ENCODE results near the gene KIF5B.

Gene KIF5B

DNA sequence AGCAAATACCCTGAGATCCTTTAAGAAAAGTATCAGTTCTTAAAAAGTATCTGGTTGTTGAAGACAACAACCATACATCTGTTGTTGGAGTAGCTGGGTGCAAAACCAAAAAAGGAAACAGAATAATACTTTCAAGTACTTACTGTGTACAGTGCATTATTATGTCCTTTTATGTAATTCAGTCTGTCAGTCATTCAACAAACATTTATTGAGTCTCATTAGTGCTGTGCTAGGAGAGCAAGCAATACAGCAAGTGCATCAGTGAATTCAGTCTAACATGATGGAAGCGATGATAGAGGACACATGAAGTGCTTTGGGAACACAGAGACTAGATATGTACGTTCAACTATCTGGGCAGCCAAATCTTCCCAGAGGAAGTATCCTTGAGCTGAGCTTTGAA is 37.4 kb upstream of the KIF5B start:
- no peak overlapping the region for H3K27ac ChIP-seq (ENCODE audit: low read depth, low read length, poor library complexity, severe bottlenecking)
- no peaks in the 10 kb centered on the region for H4K20me1 ChIP-seq (ENCODE audit: insufficient read depth, low read length)
- no peaks in the 10 kb centered on the region for H3F3A ChIP-seq (ENCODE audit: insufficient read depth, low read length)
- no peaks in the 10 kb centered on the region for H3K4me1 ChIP-seq (ENCODE audit: insufficient read depth, low read length, severe bottlenecking)
- no peak overlapping the region for H2AFZ ChIP-seq (ENCODE audit: low read length)
- TF ChIP-seq EZH2 (IDR thresholded peaks at IDR 0.05; ENCODE audit: borderline replicate concordance, low read length): no peak
- TF ChIP-seq, protein P1, sequence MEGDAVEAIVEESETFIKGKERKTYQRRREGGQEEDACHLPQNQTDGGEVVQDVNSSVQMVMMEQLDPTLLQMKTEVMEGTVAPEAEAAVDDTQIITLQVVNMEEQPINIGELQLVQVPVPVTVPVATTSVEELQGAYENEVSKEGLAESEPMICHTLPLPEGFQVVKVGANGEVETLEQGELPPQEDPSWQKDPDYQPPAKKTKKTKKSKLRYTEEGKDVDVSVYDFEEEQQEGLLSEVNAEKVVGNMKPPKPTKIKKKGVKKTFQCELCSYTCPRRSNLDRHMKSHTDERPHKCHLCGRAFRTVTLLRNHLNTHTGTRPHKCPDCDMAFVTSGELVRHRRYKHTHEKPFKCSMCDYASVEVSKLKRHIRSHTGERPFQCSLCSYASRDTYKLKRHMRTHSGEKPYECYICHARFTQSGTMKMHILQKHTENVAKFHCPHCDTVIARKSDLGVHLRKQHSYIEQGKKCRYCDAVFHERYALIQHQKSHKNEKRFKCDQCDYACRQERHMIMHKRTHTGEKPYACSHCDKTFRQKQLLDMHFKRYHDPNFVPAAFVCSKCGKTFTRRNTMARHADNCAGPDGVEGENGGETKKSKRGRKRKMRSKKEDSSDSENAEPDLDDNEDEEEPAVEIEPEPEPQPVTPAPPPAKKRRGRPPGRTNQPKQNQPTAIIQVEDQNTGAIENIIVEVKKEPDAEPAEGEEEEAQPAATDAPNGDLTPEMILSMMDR (IDR thresholded peaks at IDR 0.05; ENCODE audit: low read length): no peak
- H3K9ac ChIP-seq (ENCODE audit: low read length): no peak overlapping the region
- no peak overlapping the region for H3K4me3 ChIP-seq (ENCODE audit: low read depth, low read length, poor library complexity, severe bottlenecking)
- H3K79me2 ChIP-seq (ENCODE audit: insufficient read depth, low read length): no peaks in the 10 kb centered on the region
- H3K9me2 ChIP-seq (ENCODE audit: low read depth, low read length): no peaks in the 10 kb centered on the region
- H3K9me3 ChIP-seq (ENCODE audit: low read length): no peaks in the 10 kb centered on the region
- no peaks in the 10 kb centered on the region for H3K27me3 ChIP-seq (ENCODE audit: insufficient read depth, low read length)
- H3K36me3 ChIP-seq (ENCODE audit: insufficient read depth, low read length): no peaks in the 10 kb centered on the region
- H3K4me2 ChIP-seq (ENCODE audit: low read length): no peak overlapping the region

DNA sequence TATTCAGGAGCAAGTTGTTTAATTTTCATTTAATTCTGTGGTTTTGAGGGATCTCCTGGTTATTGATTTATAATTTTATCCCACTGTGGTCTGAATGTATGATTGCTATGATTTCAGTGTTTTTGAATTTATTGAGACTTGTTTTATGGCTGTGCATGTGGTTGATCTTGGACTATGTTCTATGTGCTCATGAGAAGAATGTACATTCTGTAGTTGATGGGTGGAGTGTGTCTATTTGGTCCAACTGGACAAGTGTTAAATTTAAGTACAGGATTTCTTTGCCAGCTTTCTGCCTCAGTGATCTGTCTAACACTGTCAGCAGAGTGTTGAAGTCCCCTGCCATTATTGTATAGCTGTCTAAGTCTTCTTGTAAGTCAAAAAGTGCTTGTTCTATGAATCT is 34.8 kb upstream of the KIF5B start:
- no peak overlapping the region for H2AFZ ChIP-seq (ENCODE audit: low read length)
- no peaks in the 10 kb centered on the region for H3K27me3 ChIP-seq (ENCODE audit: insufficient read depth, low read length)
- H3K9me2 ChIP-seq (ENCODE audit: low read depth, low read length): no peaks in the 10 kb centered on the region
- no peaks in the 10 kb centered on the region for H3K79me2 ChIP-seq (ENCODE audit: insufficient read depth, low read length)
- no peak overlapping the region for H3K27ac ChIP-seq (ENCODE audit: low read depth, low read length, poor library complexity, severe bottlenecking)
- H3K9ac ChIP-seq (ENCODE audit: low read length): no peak overlapping the region
- H3K4me2 ChIP-seq (ENCODE audit: low read length): no peak overlapping the region
- no peak for TF ChIP-seq EZH2 (IDR thresholded peaks at IDR 0.05; ENCODE audit: borderline replicate concordance, low read length)
- TF ChIP-seq, protein P1 (IDR thresholded peaks at IDR 0.05; ENCODE audit: low read length): no peak
- no peaks in the 10 kb centered on the region for H3F3A ChIP-seq (ENCODE audit: insufficient read depth, low read length)
- H3K36me3 ChIP-seq (ENCODE audit: insufficient read depth, low read length): no peaks in the 10 kb centered on the region
- no peaks in the 10 kb centered on the region for H3K4me1 ChIP-seq (ENCODE audit: insufficient read depth, low read length, severe bottlenecking)
- H3K9me3 ChIP-seq (ENCODE audit: low read length): no peaks in the 10 kb centered on the region
- no peak overlapping the region for H3K4me3 ChIP-seq (ENCODE audit: low read depth, low read length, poor library complexity, severe bottlenecking)
- H4K20me1 ChIP-seq (ENCODE audit: insufficient read depth, low read length): no peaks in the 10 kb centered on the region

DNA sequence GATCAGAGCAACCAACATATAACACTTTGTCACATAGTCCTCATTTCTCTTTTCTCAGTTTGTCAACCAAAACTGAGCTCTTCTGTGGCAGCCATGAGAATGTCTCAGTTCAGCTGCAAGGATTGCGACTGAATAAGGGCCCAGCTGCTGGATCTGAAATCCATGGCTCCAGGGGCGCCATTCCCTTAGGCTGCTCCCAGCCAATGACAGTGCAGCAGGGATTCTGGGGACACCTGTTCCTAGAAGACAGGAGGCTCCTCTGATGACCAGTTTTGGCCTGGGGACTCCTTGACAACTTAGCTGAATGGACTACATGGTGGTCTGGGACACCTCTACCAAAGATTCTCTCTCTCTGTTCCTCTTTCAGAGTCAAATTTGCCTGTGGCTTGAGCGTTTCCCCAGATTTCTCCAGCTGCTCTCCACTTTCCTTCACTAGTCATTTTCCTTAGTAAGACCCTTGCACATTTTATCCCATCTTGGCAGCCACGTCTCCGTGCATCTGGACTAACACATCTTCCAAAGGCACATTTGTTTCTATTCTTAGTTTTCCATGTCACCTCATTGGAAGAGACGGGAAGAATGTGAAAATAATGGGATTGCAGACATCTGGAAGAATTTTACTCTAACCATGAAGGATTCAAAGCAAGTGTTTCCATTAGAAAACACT is 28.1 kb upstream of the KIF5B start:
- TF ChIP-seq, protein P1 (IDR thresholded peaks at IDR 0.05; ENCODE audit: low read length): no peak
- no peak for TF ChIP-seq EZH2 (IDR thresholded peaks at IDR 0.05; ENCODE audit: borderline replicate concordance, low read length)
- no peaks in the 10 kb centered on the region for H3K4me1 ChIP-seq (ENCODE audit: insufficient read depth, low read length, severe bottlenecking)
- no peak overlapping the region for H2AFZ ChIP-seq (ENCODE audit: low read length)
- no peaks in the 10 kb centered on the region for H4K20me1 ChIP-seq (ENCODE audit: insufficient read depth, low read length)
- no peaks in the 10 kb centered on the region for H3K9me2 ChIP-seq (ENCODE audit: low read depth, low read length)
- no peaks in the 10 kb centered on the region for H3K36me3 ChIP-seq (ENCODE audit: insufficient read depth, low read length)
- H3K79me2 ChIP-seq (ENCODE audit: insufficient read depth, low read length): no peaks in the 10 kb centered on the region
- H3K9ac ChIP-seq (ENCODE audit: low read length): no peak overlapping the region
- no peaks in the 10 kb centered on the region for H3K27me3 ChIP-seq (ENCODE audit: insufficient read depth, low read length)
- no peak overlapping the region for H3K27ac ChIP-seq (ENCODE audit: low read depth, low read length, poor library complexity, severe bottlenecking)
- H3K4me2 ChIP-seq (ENCODE audit: low read length): no peak overlapping the region
- H3F3A ChIP-seq (ENCODE audit: insufficient read depth, low read length): no peaks in the 10 kb centered on the region
- H3K9me3 ChIP-seq (ENCODE audit: low read length): no peaks in the 10 kb centered on the region
- H3K4me3 ChIP-seq (ENCODE audit: low read depth, low read length, poor library complexity, severe bottlenecking): no peak overlapping the region

Measured in OCI-LY1 (cell line).